HepG2 (cell line): ENCODE measurements around the gene KIAA1549. TPM values are rescaled to one million over a fixed set of nuclear protein-coding genes. Genes with fewer than 3 reads are reported as not detected.

Experiments
- ATAC-seq: fragments of 200-7000 bp; cut with Tn5 transposase; 3 replicates; pipeline ENCODE4 v1.9.1; 2020; ENCODE audit warnings: mild to moderate bottlenecking, moderate library complexity
- BruUV-seq: library from RNA; stranded (reverse); fragments of 400-500 nt; replicated peaks from 2 replicates; lab custom pipeline; 2021; lab: Mats Ljungman, UMichigan
- CTCF ChIA-PET: fragments of 300-600 bp; formaldehyde crosslinking; extraction: SDS; loops from one replicate; lab custom pipeline; 2021; ENCODE audit warnings: low total read pairs, inconsistent platforms, low intra/inter-chr PET ratio; lab: Yijun Ruan, JAX
- POLR2A ChIA-PET: fragments of 350-600 bp; sonication (Branson Sonifier 250); formaldehyde crosslinking; loops from one replicate; lab custom pipeline; 2020; ENCODE audit warnings: antibody characterized with exemption, inconsistent platforms; lab: Yijun Ruan, JAX
- DNase-seq: peaks from one replicate; pipeline ENCODE4 v3.0.0-alpha.2; 2015; ENCODE audit warnings: low spot score
- FAIRE-seq: peaks from 3 replicates; lab custom pipeline; 2011; peaks lifted over from hg19 to GRCh38; lab: Jason Lieb, UNC
- H2AFZ ChIP-seq: one replicate; pipeline ENCODE4 v1.6.1; 2011; ENCODE audit warnings: low read length, inconsistent platforms
- H3K27ac ChIP-seq: fragments of 300-600 bp; 3 replicates; pipeline ENCODE4 v1.8.0; 2011; ENCODE audit warnings: mixed run types, mild to moderate bottlenecking, mixed read lengths, low read length, inconsistent platforms; ENCODE audit not compliant: insufficient read depth; ENCODE audit errors: extremely low read length
- H3K27me3 ChIP-seq, 2 experiments: fragments of 200-600 bp in 1 of 2; 2 replicates in 1 of 2; 3 replicates in 1 of 2; pipeline versions ENCODE4 v1.6.0 to v1.8.0; 2011; ENCODE audit warnings: low read length in 2 of 2, mild to moderate bottlenecking in 2 of 2, moderate library complexity in 2 of 2, inconsistent platforms in 1 of 2; ENCODE audit not compliant: insufficient read depth in 2 of 2, control insufficient read depth in 1 of 2
- H3K36me3 ChIP-seq, 2 experiments: fragments of 200-600 bp in 1 of 2; replicated peaks in 1 of 2; 2 replicates in 1 of 2; 3 replicates in 1 of 2; pipeline versions ENCODE4 v1.5.1 to v1.8.0; 2011; ENCODE audit warnings: low read length in 2 of 2, inconsistent platforms in 1 of 2; ENCODE audit not compliant: insufficient read depth in 2 of 2, control insufficient read depth in 1 of 2
- H3K4me1 ChIP-seq: 2 replicates; pipeline ENCODE4 v1.5.1; 2012; ENCODE audit warnings: low read length, inconsistent platforms; ENCODE audit not compliant: insufficient read depth
- H3K4me2 ChIP-seq: 2 replicates; pipeline ENCODE4 v1.6.0; 2011; ENCODE audit warnings: low read depth, low read length, inconsistent platforms
- H3K4me3 ChIP-seq, 3 experiments: fragments of 200-600 bp in 1 of 3; sonication (generic), shearing (Covaris generic) in 1 of 3; replicated peaks in 1 of 3; 2 replicates each; pipeline ENCODE4 v1.5.1; 2011 to 2016; ENCODE audit warnings: low read length in 3 of 3, inconsistent platforms in 2 of 3, low read depth in 2 of 3, mild to moderate bottlenecking in 2 of 3, control low read depth in 1 of 3, mixed read lengths in 1 of 3; ENCODE audit not compliant: insufficient read depth in 1 of 3
- H3K79me2 ChIP-seq: one replicate; pipeline ENCODE4 v1.6.1; 2011; ENCODE audit warnings: low read length, inconsistent platforms; ENCODE audit not compliant: insufficient read depth
- H3K9ac ChIP-seq: 2 replicates; pipeline ENCODE4 v1.6.0; 2011; ENCODE audit warnings: mild to moderate bottlenecking, low read depth, low read length, inconsistent platforms; ENCODE audit not compliant: insufficient read depth
- H3K9me3 ChIP-seq: 2 replicates; pipeline ENCODE4 v1.5.1; 2012; ENCODE audit warnings: mild to moderate bottlenecking, low read length
- H4K20me1 ChIP-seq: 2 replicates; pipeline ENCODE4 v1.6.0; 2011; ENCODE audit warnings: inconsistent platforms, mild to moderate bottlenecking, low read length, moderate library complexity; ENCODE audit not compliant: insufficient read depth
- AGO2 ChIP-seq: fragments of 200-400 bp; formaldehyde crosslinking; optimal IDR thresholded peaks from 2 replicates; pipeline ENCODE3; 2017; ENCODE audit warnings: mild to moderate bottlenecking, low read depth, low read length, moderate library complexity
- ARID2 ChIP-seq: sonication (generic); formaldehyde crosslinking; IDR thresholded peaks from 2 replicates; pipeline ENCODE4 v1.8.1; 2022; ENCODE audit warnings: mild to moderate bottlenecking, missing genetic modification reagents, borderline replicate concordance
- CBX1 ChIP-seq: IDR thresholded peaks from one replicate; pipeline ENCODE4 v1.6.1; 2016; ENCODE audit warnings: antibody characterized with exemption, low read depth
- CCAR2 ChIP-seq: fragments of 200-400 bp; formaldehyde crosslinking; optimal IDR thresholded peaks from 2 replicates; pipeline ENCODE3; 2018; ENCODE audit warnings: low read depth, mild to moderate bottlenecking, low read length, moderate library complexity
- IRX3 ChIP-seq: sonication (generic); formaldehyde crosslinking; IDR thresholded peaks from 2 replicates; pipeline ENCODE4 v1.8.1; 2023; ENCODE audit warnings: mild to moderate bottlenecking, low read depth, missing genetic modification reagents, borderline replicate concordance
- LBX2 ChIP-seq: sonication (generic); formaldehyde crosslinking; IDR thresholded peaks from 2 replicates; pipeline ENCODE4 v1.5.0; 2020; ENCODE audit warnings: missing genetic modification reagents, mild to moderate bottlenecking, borderline replicate concordance
- PAXIP1 ChIP-seq: sonication (generic); formaldehyde crosslinking; conservative IDR thresholded peaks from 2 replicates; pipeline ENCODE4 v1.4.0; 2020; ENCODE audit warnings: mild to moderate bottlenecking, missing genetic modification reagents, moderate library complexity
- TARDBP ChIP-seq: sonication (generic); formaldehyde crosslinking; IDR thresholded peaks from 2 replicates; pipeline ENCODE4 v1.8.0; 2022; ENCODE audit warnings: mild to moderate bottlenecking, missing genetic modification reagents
- ZBTB43 ChIP-seq: sonication (generic); formaldehyde crosslinking; conservative IDR thresholded peaks from 2 replicates; pipeline ENCODE4 v1.4.0; 2020; ENCODE audit warnings: missing genetic modification reagents
- ZFP1 ChIP-seq: IDR thresholded peaks from 2 replicates; pipeline ENCODE4 v1.6.1; 2016
- ZNF343 ChIP-seq: sonication (generic); formaldehyde crosslinking; IDR thresholded peaks from 2 replicates; pipeline ENCODE4 v1.4.0; 2020; ENCODE audit warnings: mild to moderate bottlenecking, missing genetic modification reagents
- ZNF567 ChIP-seq: sonication (generic); formaldehyde crosslinking; IDR thresholded peaks from 2 replicates; pipeline ENCODE4 v1.8.1; 2023; ENCODE audit warnings: mild to moderate bottlenecking, missing genetic modification reagents, borderline replicate concordance
- WGBS: methylation state at CpG from one replicate; pipeline ENCODE4 v1.1.6; 2017; ENCODE audit warnings: low lambda C conversion rate; 5-methylcytosine and 5-hydroxymethylcytosine counted together
- in situ Hi-C: cut with HindIII; loops from 2 replicates; pipeline ENCODE4 v1.10.0; 2017; ENCODE audit warnings: low pct_unique_long_range_greater_than_20kb; ENCODE audit not compliant: extremely low pct_ligation_motif_present
- intact Hi-C: fragments of 100-400 bp; cut with micrococcal nuclease; formaldehyde crosslinking; loops from one replicate; pipeline ENCODE4 v1.10.0; 2022; ENCODE audit not compliant: unreplicated experiment
- polyA plus RNA-seq, 8 experiments: library from polyadenylated mRNA; depleted of rRNA in 3 of 8; stranded (reverse) in 7 of 8; unstranded in 1 of 8; fragments of >200 nt; fragmentation: Illumina TruSeq in 4 of 8; extraction: Trizol in 4 of 8; gene quantifications; 2 replicates each; pipeline versions ENCODE4 v1.2.1 to v1.2.3, GENCODE V29; 2011 to 2016; ENCODE audit warnings: low read depth in 4 of 8, missing spikeins in 1 of 8, mixed read lengths in 1 of 8; ENCODE audit not compliant: insufficient read depth in 1 of 8
- total RNA-seq, 5 experiments: library from RNA; depleted of rRNA; stranded (reverse); fragments of >200 nt; fragmentation: Illumina TruSeq; extraction: Trizol; gene quantifications; 2 replicates each; pipeline ENCODE4 v1.2.3, GENCODE V29; 2016; ENCODE audit warnings: low read depth in 1 of 5

KIAA1549 gene
- total and polyA plus RNA-seq, 2 of the 13 experiments (the other 11 are each of a cell fraction or from before 2014, with no cell fraction given): 1.1 to 1.8 TPM

DNA sequence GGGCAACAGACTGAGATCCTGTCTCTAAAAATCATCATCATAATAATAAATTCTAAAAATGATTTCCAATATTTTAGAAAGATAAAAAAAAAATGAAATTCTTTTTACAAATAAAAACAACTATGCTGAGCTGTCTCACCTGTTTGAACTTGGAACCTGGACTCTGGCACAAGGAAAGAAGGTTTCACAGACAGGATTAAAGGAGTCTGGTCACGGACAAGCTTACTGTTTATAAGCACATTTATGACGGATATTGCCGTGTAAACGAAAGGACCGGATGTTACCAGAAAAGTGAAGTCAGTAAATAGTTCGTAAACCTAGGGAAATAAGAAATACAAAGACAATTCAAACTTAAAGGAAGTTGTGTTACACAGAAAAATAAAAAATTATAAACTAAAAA is 70.2 kb downstream of the KIAA1549 start:
- WGBS: 86% methylated on average over 6 of the region's 6 CpGs
- in situ Hi-C loops: no loop called here

DNA sequence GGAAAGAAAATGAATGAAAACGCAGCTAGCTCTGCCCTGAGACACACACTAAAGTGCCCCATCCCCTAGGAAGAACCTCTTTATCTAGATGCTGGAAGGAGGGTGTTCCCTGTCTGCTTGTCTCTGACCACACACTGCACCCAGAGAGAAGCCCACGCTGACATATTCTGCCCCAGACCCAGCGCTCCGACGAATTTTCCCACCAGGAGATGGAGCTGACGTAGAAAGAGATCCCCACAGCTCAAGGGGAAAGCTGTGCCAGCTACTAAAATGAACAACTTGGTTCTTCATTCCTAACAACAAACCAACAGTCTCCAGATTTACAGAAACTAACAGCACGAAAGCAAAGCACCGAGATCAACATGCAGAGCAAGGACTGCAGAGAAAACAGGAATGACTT is 73.3 kb downstream of the KIAA1549 start:
- POLR2A ChIA-PET: interaction anchor here (0.5 kb wide), 1 partner anchor 35 kb away, joined by 3 read pairs; no protein-coding TSS in a partner anchor
- TF ChIP-seq AGO2: no peak
- no peak for TF ChIP-seq ZNF343 (CRISPR knock-in tag)
- TF ChIP-seq PAXIP1: no peak
- TF ChIP-seq IRX3 (CRISPR knock-in tag): no peak
- TF ChIP-seq ARID2: no peak
- no peak for TF ChIP-seq CCAR2

More for the DNA sequence above, 70.2 kb downstream of the KIAA1549 start:
- no peak for DNase-seq
- no peak for TF ChIP-seq ZNF567 (CRISPR knock-in tag)
- TF ChIP-seq ZBTB43: no peak
- no peak for TF ChIP-seq CBX1
- TF ChIP-seq LBX2 (CRISPR knock-in tag): no peak
- TF ChIP-seq ZFP1: no peak
- TF ChIP-seq TARDBP: no peak
- H3K27me3 ChIP-seq: no peaks in the 10 kb centered on the region
- BruUV-seq: no TSS peak
- POLR2A ChIA-PET: no interaction called here
- no peaks in the 10 kb centered on the region for H3K9me3 ChIP-seq
- no peak for ATAC-seq
- no peaks in the 10 kb centered on the region for H4K20me1 ChIP-seq
- intact Hi-C loops: no loop called here
- no peaks in the 10 kb centered on the region; a peak in 1 of 5 replicates for H3K36me3 ChIP-seq
- no peaks in the 10 kb centered on the region for H3K79me2 ChIP-seq
- no peak overlapping the region for H3K9ac ChIP-seq
- H3K4me1 ChIP-seq: no peaks in the 10 kb centered on the region
- H3K27ac ChIP-seq: no peak overlapping the region
- CTCF ChIA-PET: no interaction called here
- no peak overlapping the region for H2AFZ ChIP-seq
- FAIRE-seq: no peak
- H3K4me3 ChIP-seq: no peak overlapping the region
- H3K4me2 ChIP-seq: no peak overlapping the region

More for the DNA sequence above, 73.3 kb downstream of the KIAA1549 start:
- intact Hi-C loops: no loop called here
- no peak overlapping the region for H3K4me3 ChIP-seq
- peaks cover 2 to 3% of the 10 kb centered on the region in 2 experiments; a peak in 2 of 5 replicates for H3K36me3 ChIP-seq
- no peaks in the 10 kb centered on the region for H3K79me2 ChIP-seq
- FAIRE-seq (no peak), ATAC-seq (no peak), DNase-seq (no peak)
- 86% methylated on average over 8 of the region's 8 CpGs for WGBS
- H3K4me1 ChIP-seq: no peaks in the 10 kb centered on the region
- H3K27ac ChIP-seq: no peak overlapping the region
- H3K4me2 ChIP-seq: no peak overlapping the region
- CTCF ChIA-PET: no interaction called here
- H2AFZ ChIP-seq: no peak overlapping the region
- BruUV-seq: no TSS peak
- no peaks in the 10 kb centered on the region for H3K9me3 ChIP-seq
- in situ Hi-C loops: no loop called here
- H3K27me3 ChIP-seq: no peaks in the 10 kb centered on the region
- H4K20me1 ChIP-seq: no peaks in the 10 kb centered on the region
- H3K9ac ChIP-seq: no peak overlapping the region
